GM13976 (cell line): Measurements from ENCODE around the gene CD37.
"Not testable (repeated sequence)": the region's sequence is repeated elsewhere in the genome, so short reads cannot be mapped to it uniquely, and the experiment has no call there.

ENCODE experiments used
- DNase-seq: peaks from one replicate; pipeline ENCODE4 v3.0.0; 2012; ENCODE audit warnings: low spot score
- in situ Hi-C: fragments of 300-500 bp; cut with MboI; formaldehyde crosslinking; loops from one replicate; pipeline ENCODE4 v1.12.0; 2022; ENCODE audit warnings: low sequenced_read_pairs, mixed read lengths, inconsistent platforms; ENCODE audit not compliant: unreplicated experiment
- TF ChIP-seq, protein P1 (sequence below): IDR thresholded peaks from 2 replicates; pipeline ENCODE4 v1.5.1; 2012; ENCODE audit warnings: borderline replicate concordance, mild to moderate bottlenecking; ENCODE audit not compliant: insufficient read depth; ENCODE audit errors: extremely low read depth, missing control alignments, control extremely low read depth

Gene CD37

DNA sequence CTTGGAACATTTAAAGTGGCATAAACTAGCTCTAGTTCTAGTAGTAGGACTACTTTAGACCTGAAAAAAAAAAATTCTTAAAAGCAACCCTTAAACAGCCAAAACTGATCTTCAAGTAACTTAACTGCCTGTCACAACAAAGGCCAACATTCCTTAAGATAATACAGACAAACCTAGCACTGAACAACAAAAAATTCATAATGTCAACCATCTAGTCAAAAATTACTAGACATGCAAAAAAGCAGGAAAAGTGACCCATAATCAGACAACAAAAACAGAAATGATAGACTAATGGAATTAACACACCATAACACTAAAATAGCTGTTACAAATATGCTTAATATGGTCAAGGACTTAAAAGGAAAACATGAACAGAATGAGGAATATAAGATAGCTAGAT lies 16.9 kb upstream of the CD37 start:
- DNase-seq: no peak
- TF ChIP-seq, protein P1, sequence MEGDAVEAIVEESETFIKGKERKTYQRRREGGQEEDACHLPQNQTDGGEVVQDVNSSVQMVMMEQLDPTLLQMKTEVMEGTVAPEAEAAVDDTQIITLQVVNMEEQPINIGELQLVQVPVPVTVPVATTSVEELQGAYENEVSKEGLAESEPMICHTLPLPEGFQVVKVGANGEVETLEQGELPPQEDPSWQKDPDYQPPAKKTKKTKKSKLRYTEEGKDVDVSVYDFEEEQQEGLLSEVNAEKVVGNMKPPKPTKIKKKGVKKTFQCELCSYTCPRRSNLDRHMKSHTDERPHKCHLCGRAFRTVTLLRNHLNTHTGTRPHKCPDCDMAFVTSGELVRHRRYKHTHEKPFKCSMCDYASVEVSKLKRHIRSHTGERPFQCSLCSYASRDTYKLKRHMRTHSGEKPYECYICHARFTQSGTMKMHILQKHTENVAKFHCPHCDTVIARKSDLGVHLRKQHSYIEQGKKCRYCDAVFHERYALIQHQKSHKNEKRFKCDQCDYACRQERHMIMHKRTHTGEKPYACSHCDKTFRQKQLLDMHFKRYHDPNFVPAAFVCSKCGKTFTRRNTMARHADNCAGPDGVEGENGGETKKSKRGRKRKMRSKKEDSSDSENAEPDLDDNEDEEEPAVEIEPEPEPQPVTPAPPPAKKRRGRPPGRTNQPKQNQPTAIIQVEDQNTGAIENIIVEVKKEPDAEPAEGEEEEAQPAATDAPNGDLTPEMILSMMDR: no peak
- in situ Hi-C loops: no loop called here

GRCh38 chr19:49324801-49325576 lies 10.2 kb upstream of the CD37 start, which contains the start of gene SLC6A16:
Gene SLC6A16 (minus strand): TSS chr19:49325191. CDS start chr19:49311347, 13,844 bp downstream.
- TF ChIP-seq, protein P1: no peak
- no peak for DNase-seq

DNA sequence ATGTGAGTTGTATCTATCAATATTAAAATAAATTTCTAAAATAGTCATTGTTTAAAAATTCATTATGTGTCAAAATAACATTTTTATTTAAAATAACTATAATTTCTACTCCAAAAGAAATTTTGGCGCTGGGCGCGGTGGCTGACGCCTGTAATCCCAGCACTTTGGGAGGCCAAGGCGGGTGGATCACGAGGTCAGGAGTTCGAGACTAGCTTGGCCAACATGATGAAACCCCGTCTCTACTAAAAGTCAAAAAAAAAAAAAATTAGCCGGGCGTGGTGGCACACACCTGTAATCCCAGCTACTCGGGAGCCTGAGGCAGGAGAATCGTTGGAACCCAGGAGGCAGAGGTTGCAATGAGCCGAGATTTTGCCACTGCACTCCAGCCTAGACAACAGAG lies 9.4 kb upstream of the CD37 start:
- in situ Hi-C loops: not testable (repeated sequence)

More at GRCh38 chr19:49324801-49325576, 10.2 kb upstream of the CD37 start, which contains the start of gene SLC6A16:
- in situ Hi-C loops: no loop called here

DNA sequence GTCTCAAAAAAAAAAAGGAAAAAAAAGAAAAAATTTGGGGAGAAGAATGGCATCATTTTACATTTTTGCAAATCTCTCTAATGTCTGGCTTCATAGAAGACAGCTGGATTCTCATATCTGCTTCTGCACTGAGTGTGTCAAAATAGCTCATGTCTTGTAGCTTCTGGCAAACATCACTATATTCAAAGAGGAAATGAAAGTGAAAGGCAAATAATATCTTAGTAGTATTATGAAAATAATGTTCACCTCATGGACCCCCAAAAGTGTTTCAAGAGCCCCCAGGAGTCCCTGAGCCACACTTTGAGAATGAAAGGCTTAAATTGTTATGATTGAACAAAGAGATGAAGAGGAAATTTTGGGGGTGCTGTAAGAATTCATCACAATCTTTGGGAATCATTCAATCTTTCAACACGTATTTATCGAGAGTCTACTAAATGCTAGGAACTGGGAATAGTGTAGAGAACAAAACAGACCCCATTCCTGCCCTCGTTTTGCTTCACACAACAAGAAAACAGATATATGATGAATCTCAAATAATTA lies 9.0 kb upstream of the CD37 start:
- DNase-seq: peak; percentile 77
- TF ChIP-seq, protein P1: no peak
- in situ Hi-C loops: no loop called here

More for the DNA sequence above, 9.4 kb upstream of the CD37 start:
- DNase-seq: not testable (repeated sequence)

DNA sequence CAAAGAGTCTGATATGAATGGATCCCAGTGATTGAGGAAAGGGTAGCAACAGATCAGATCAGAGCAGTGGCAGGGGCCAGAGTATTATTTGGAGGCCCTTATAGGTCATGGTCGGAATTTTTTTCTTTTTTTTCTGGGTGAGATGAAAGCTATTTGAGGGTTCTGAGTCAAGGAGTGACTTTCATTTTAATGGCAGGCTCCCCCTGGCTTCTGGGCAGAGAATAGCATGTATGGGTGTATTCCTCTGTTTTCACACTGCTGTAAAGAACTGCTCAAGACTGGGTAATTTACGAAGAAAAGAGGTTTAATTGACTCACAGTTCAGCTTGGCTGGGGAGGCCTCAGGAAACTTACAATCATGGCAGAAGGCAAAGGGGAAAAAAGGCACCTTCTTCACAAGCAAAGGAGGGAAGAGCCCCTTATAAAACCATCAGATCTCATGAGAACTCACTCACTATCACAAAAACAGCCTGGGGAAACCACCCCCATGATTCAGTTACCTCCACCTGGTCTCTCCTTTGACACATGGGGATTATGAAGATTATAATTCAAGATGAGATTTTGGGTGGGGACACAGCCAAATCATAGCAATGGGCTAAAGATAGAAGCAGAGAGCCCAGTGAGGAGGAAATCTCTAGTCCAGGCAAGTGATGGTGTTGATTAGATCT lies 7.2 kb upstream of the CD37 start:
- peak; percentile 63 for DNase-seq
- TF ChIP-seq, protein P1: peak; percentile 36
- in situ Hi-C loops: no loop called here

- DNase-seq: no peak
- TF ChIP-seq, protein P1: no peak
- in situ Hi-C loops: no loop called here
Measured at GRCh38 chr19:49328741-49329140, 6.5 kb upstream of the CD37 start.

GRCh38 chr19:49331187-49331586 lies 4.0 kb upstream of the CD37 start:
- in situ Hi-C loops, DNase-seq: not testable (repeated sequence)
